Activated CD8-positive, alpha-beta memory T cell treated with anti-CD3 and anti-CD28 coated beads for 1 hour (primary cell): ENCODE measurements around the gene TMEM14C.

Experiments used
- DNase-seq, 2 donors: peaks; one replicate each; pipeline ENCODE4 v3.0.0-alpha.2; 2020; ENCODE audit warnings: low read depth in 1 of 2; ENCODE audit errors: extremely low read depth in 1 of 2

TMEM14C gene

GRCh38 chr6:10759312-10759839 is 36.5 kb downstream of the TMEM14C start:
- DNase-seq = no peak

- DNase-seq = no peak
Observed at GRCh38 chr6:10759884-10760329, 37.0 kb downstream of the TMEM14C start.

GRCh38 chr6:10763006-10763405 is 40.1 kb downstream of the TMEM14C start:
- DNase-seq = no peak

- DNase-seq = no peak
Observed at GRCh38 chr6:10769419-10769818, 46.5 kb downstream of the TMEM14C start.

GRCh38 chr6:10771371-10771894 is 48.6 kb downstream of the TMEM14C start:
- no peak for DNase-seq

GRCh38 chr6:10778230-10778629 is 55.4 kb downstream of the TMEM14C start:
- DNase-seq = no peak

- DNase-seq = no peak
Observed at GRCh38 chr6:10779076-10779475, 56.2 kb downstream of the TMEM14C start.
